Calu3 (cell line): ENCODE measurements around the gene LIMK2. TPM values are rescaled to one million over a fixed set of nuclear protein-coding genes. Genes with fewer than 3 reads are reported as not detected.
"Not testable (repeated sequence)": the region's sequence is repeated elsewhere in the genome, so short reads cannot be mapped to it uniquely, and the experiment has no call there.

Source experiments
- BruUV-seq: library from RNA; stranded (reverse); fragments of 400-500 nt; replicated peaks from 2 replicates; lab custom pipeline; 2021; lab: Mats Ljungman, UMichigan
- CTCF ChIA-PET: fragments of 300-600 bp; sonication (Branson Sonifier 250); formaldehyde crosslinking; loops from one replicate; lab custom pipeline; 2022; ENCODE audit warnings: antibody characterized with exemption; lab: Charles Lee
- DNase-seq: peaks from one replicate; pipeline ENCODE4 v3.0.0; 2022
- H3K27ac Mint-ChIP-seq: one replicate; pipeline ENCODE4 v1.8.0; 2022; ENCODE audit warnings: mixed read lengths; ENCODE audit not compliant: unreplicated experiment
- H3K27me3 Mint-ChIP-seq: one replicate; pipeline ENCODE4 v1.8.0; 2022; ENCODE audit warnings: mixed read lengths; ENCODE audit not compliant: unreplicated experiment
- H3K36me3 Mint-ChIP-seq: one replicate; pipeline ENCODE4 v1.8.0; 2022; ENCODE audit warnings: mild to moderate bottlenecking, moderate library complexity, mixed read lengths; ENCODE audit not compliant: insufficient read depth, unreplicated experiment
- H3K4me1 Mint-ChIP-seq: one replicate; pipeline ENCODE4 v1.8.0; 2022; ENCODE audit warnings: mild to moderate bottlenecking, low read depth, mixed read lengths; ENCODE audit not compliant: unreplicated experiment
- H3K4me3 Mint-ChIP-seq: one replicate; pipeline ENCODE4 v1.8.0; 2022; ENCODE audit warnings: mild to moderate bottlenecking, low read depth, moderate library complexity, mixed read lengths; ENCODE audit not compliant: unreplicated experiment
- H3K9me3 Mint-ChIP-seq: one replicate; pipeline ENCODE4 v1.8.0; 2022; ENCODE audit warnings: low read depth, mixed read lengths; ENCODE audit not compliant: unreplicated experiment
- intact Hi-C: fragments of 100-400 bp; cut with micrococcal nuclease; formaldehyde crosslinking; loops from one replicate; pipeline ENCODE4 v1.10.0; 2022; ENCODE audit not compliant: unreplicated experiment
- total RNA-seq: library from RNA; stranded (reverse); gene quantifications from 2 replicates; pipeline ENCODE4 v1.2.3, GENCODE V29; 2022
- TF ChIP-seq, protein P1 (sequence below): fragments of 200-600 bp; IDR thresholded peaks from one replicate; pipeline ENCODE4 v1.8.0; 2022; ENCODE audit warnings: antibody characterized with exemption; ENCODE audit not compliant: unreplicated experiment

The LIMK2 gene
- total RNA-seq, 1 experiment from 2014 or later = 59.9 TPM

DNA sequence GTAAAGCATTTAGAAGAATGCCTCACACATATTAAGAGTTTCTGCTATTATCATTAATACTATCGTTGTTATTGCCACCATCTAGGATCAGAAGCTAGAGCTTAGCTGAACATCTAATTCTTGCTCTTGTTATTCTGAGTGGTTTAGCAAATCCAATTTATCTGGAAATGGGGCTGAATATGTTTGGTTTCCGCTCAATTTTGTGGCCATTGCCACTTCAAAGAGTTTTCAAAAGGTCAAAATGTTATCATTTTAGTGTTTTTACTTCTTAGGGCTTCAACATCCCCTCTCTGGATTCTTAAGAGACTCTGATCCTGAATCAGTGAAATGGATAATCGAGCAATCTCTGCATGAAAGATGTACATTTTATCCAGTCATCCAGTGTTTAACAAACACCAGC, 90.4 kb downstream of the LIMK2 start:
- H3K36me3 Mint-ChIP-seq = no peaks in the 10 kb centered on the region

DNA sequence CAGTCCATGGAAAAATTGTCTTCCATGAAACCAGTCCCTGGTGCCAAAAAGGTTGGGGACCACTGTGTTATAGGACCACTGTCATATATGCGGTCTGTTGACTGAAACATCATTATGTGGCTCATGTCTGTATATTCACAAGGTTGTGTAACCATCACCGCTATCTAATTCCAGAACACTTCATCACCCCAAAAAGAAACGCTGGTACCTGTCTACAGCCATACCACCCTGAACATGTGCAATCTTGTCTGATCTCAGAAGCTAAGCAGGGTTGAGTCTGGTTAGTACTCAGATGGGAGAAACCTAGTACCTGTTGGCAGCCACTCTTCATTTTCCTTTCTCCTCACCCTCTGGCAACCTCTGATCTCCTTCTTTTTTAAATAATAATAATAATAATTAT, 93.1 kb downstream of the LIMK2 start:
- Mint-ChIP-seq H3K36me3 (no peaks in the 10 kb centered on the region), H3K4me1 (no peaks in the 10 kb centered on the region), H3K27me3 (peaks cover 33% of the 10 kb centered on the region), H3K27ac (no peak overlapping the region), H3K9me3 (no peaks in the 10 kb centered on the region), H3K4me3 (no peak overlapping the region)
- intact Hi-C loops = no loop called here
- no TSS peak for BruUV-seq
- TF ChIP-seq, protein P1, sequence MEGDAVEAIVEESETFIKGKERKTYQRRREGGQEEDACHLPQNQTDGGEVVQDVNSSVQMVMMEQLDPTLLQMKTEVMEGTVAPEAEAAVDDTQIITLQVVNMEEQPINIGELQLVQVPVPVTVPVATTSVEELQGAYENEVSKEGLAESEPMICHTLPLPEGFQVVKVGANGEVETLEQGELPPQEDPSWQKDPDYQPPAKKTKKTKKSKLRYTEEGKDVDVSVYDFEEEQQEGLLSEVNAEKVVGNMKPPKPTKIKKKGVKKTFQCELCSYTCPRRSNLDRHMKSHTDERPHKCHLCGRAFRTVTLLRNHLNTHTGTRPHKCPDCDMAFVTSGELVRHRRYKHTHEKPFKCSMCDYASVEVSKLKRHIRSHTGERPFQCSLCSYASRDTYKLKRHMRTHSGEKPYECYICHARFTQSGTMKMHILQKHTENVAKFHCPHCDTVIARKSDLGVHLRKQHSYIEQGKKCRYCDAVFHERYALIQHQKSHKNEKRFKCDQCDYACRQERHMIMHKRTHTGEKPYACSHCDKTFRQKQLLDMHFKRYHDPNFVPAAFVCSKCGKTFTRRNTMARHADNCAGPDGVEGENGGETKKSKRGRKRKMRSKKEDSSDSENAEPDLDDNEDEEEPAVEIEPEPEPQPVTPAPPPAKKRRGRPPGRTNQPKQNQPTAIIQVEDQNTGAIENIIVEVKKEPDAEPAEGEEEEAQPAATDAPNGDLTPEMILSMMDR = no peak
- CTCF ChIA-PET = no interaction called here
- DNase-seq = no peak

More for the DNA sequence above, 90.4 kb downstream of the LIMK2 start:
- Mint-ChIP-seq H3K9me3 (no peaks in the 10 kb centered on the region), H3K4me3 (no peak overlapping the region), H3K27me3 (peaks cover 33% of the 10 kb centered on the region), H3K4me1 (no peaks in the 10 kb centered on the region), H3K27ac (no peak overlapping the region)
- no peak for DNase-seq
- no TSS peak for BruUV-seq
- intact Hi-C loops = no loop called here
- CTCF ChIA-PET = interaction anchor here (0.5 kb wide), 1 partner anchor 140 kb away, joined by 4 read pairs; no protein-coding TSS in a partner anchor
- TF ChIP-seq, protein P1 = no peak

DNA sequence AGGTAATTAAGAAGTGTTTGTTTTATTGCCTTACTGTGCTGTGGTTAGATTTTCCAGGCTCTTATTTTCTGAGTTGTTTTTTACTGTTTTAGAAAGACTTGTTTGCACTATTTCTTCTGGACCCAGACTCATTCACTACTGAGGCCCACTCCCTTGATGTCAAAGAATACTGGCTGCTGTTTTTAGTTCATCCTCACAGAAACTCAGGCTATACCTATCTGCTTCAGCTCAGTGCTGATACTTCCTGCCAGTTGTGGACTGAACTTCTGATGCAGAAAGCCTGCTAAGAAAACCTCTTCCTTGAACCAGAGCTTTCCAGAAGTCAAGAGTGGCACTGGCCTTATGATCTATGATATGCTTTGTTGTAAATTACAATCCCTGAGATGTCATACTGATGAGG, 96.1 kb downstream of the LIMK2 start:
- intact Hi-C loops = no loop called here
- TF ChIP-seq, protein P1 = no peak
- CTCF ChIA-PET = interaction anchor here (0.6 kb wide), 1 partner anchor 12 kb away, joined by 3 read pairs; no protein-coding TSS in a partner anchor
- H3K4me1 Mint-ChIP-seq = peaks cover 3% of the 10 kb centered on the region
- no peak overlapping the region for H3K4me3 Mint-ChIP-seq
- no peaks in the 10 kb centered on the region for H3K36me3 Mint-ChIP-seq
- DNase-seq = no peak
- H3K9me3 Mint-ChIP-seq = no peaks in the 10 kb centered on the region
- no peak overlapping the region for H3K27ac Mint-ChIP-seq
- BruUV-seq = no TSS peak
- H3K27me3 Mint-ChIP-seq = peaks cover 14% of the 10 kb centered on the region

DNA sequence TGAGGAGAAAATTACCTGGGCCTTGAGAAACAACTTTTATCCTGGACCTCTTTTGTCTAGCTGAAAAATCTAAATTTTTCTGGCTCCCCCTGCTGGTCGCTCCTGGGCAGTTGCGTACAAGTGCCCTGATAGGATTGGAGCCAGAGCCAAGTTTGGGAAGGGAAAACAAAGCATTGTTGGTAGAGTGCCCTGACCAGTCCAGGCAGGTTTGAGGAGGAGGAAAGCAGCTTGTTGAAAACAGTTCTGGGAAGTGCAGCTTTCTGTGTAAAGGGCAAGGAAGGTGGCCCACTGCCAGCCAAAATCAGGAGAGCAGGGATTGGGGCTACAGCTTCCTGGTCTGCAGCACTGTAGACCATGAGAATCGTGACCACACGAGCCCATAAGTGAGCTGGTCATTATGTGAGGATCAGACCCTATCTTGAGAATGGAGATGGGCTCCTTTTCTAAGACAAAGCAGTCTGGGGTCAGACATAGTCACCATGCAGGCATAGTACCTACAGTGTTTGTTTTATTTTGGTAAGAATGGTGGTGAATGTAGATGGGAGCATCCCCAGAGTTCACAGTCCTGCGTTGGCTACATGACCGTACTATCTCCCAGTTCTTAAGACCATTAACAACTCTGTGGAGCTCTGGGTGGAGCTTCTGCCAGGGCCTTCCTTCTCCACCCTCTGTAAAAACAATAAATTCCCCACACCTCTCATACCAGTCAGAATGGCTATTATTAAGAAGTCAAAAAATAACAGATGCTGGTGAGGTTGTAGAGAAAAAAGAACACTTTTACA, 101.5 kb downstream of the LIMK2 start:
- H3K4me3 Mint-ChIP-seq = peak overlapping the region; percentile 19
- H3K27ac Mint-ChIP-seq = peak overlapping the region; percentile 36
- CTCF ChIA-PET = interaction anchor here (0.6 to 2.4 kb wide), 16 partner anchors 10 to 235 kb away, joined by 3 to 33 read pairs (median 5); partner anchors contain the start of genes PATZ1, PIK3IP1, RNF185 and SELENOM
- no peaks in the 10 kb centered on the region for H3K36me3 Mint-ChIP-seq
- intact Hi-C loops = no loop called here
- TF ChIP-seq, protein P1 = peak; percentile 91
- H3K27me3 Mint-ChIP-seq = no peaks in the 10 kb centered on the region
- peak; percentile 86 for DNase-seq
- no TSS peak for BruUV-seq
- H3K4me1 Mint-ChIP-seq = peaks cover 10% of the 10 kb centered on the region
- peaks cover 6% of the 10 kb centered on the region for H3K9me3 Mint-ChIP-seq

DNA sequence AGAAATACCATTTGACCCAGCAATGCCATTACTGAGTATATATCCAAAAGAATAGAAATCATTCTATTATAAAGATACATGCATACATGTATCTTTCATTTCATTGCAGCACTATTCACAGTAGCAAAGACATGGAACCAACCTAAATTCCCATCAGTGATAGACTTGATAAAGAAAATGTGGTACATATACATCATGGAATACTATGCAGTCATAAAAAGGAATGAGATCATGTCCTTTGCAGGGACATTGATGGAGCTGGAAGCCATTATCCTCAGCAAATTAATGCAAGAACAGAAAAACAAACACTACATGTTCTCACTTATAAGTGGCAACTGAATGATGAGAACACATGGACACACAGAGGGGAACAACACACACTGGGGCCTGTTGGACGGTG, 102.1 kb downstream of the LIMK2 start:
- H3K4me1 Mint-ChIP-seq, H3K36me3 Mint-ChIP-seq, H3K27me3 Mint-ChIP-seq, intact Hi-C loops, DNase-seq, BruUV-seq, H3K27ac Mint-ChIP-seq, H3K4me3 Mint-ChIP-seq, H3K9me3 Mint-ChIP-seq: not testable (repeated sequence)
- CTCF ChIA-PET = interaction anchor here (1.4 to 2.4 kb wide), 4 partner anchors 13 to 41 kb away, joined by 10 to 33 read pairs (median 11); partner anchors contain the start of gene PIK3IP1
